Pancreas (tissue), 10 donors: Measurements from ENCODE around the gene PLG. TPM values are rescaled to one million over a fixed set of nuclear protein-coding genes. Genes with fewer than 3 reads are reported as not detected.

Experiments
- ATAC-seq, 4 donors: fragments of 200-7000 bp; cut with Tn5 transposase; one replicate each; pipeline versions ENCODE4 v1.8.0 to v1.9.1; 2020; ENCODE audit warnings: mild to moderate bottlenecking in 4 of 4, moderate library complexity in 4 of 4
- DNase-seq, 6 donors: peaks; one replicate each; pipeline ENCODE4 v3.0.0-alpha.2; 2020
- FAIRE-seq: peaks from 2 replicates; lab custom pipeline; 2012; peaks lifted over from hg19 to GRCh38; lab: Jason Lieb, UNC
- H3K27ac ChIP-seq, 4 donors: fragments of 200-600 bp; sonication (generic); 1 replicate in 3 of 4; 2 replicates in 1 of 4; pipeline versions ENCODE4 v1.5.0 to v1.8.0; 2020
- H3K27me3 ChIP-seq, 4 donors: fragments of 200-600 bp; one replicate each; pipeline ENCODE4 v1.8.0; 2021
- H3K36me3 ChIP-seq, 3 donors: fragments of 200-600 bp; sonication (generic) in 1 of 3; one replicate each; pipeline versions ENCODE4 v1.5.0 to v1.8.0; 2020 to 2021
- H3K4me1 ChIP-seq, 3 donors: fragments of 200-600 bp; one replicate each; pipeline ENCODE4 v1.8.0; 2021
- H3K4me3 ChIP-seq, 4 donors: fragments of 200-600 bp; sonication (generic) in 2 of 4; one replicate each; pipeline versions ENCODE4 v1.5.0 to v1.8.0; 2020 to 2021
- H3K9me3 ChIP-seq, 4 donors: fragments of 200-600 bp; one replicate each; pipeline ENCODE4 v1.8.0; 2021
- CTCF ChIP-seq, 4 donors: fragments of 200-600 bp; sonication (generic) in 3 of 4; IDR thresholded peaks; one replicate each; pipeline versions ENCODE4 v1.5.0 to v1.8.0; 2021; ENCODE audit warnings: antibody characterized with exemption in 4 of 4
- WGBS, 2 donors: extraction: QIAGEN DNeasy Blood & Tissue Kit; methylation state at CpG; one replicate each; pipeline ENCODE4 v1.1.7; 2013; 5-methylcytosine and 5-hydroxymethylcytosine counted together
- intact Hi-C, 3 donors: fragments of 100-400 bp; cut with DNase I; formaldehyde crosslinking; loops; one replicate each; pipeline versions ENCODE4 v1.11.1 to v1.14.2; 2022
- polyA plus RNA-seq, 2 donors: library from polyadenylated mRNA; stranded (reverse); fragments of 200-250 nt; gene quantifications; one replicate each; pipeline ENCODE4 v1.2.3, GENCODE V29; 2013
- total RNA-seq, 6 donors: library from RNA; stranded (reverse); fragmentation: NEBNext Ultra II Directional in 4 of 6; extraction: Animal tissue kit (Norgen Biotek cat#: 25700) in 4 of 6; gene quantifications; one replicate each; pipeline versions ENCODE4 v1.2.1 to v1.2.4, GENCODE V29; 2021 to 2023
- donor health status: healthy with polysubstance abuse.
- donor health status: DM: no; HTN: no; CAD: no; lungs with moderate emphysema.
- donor health status: DM: no; HTN: no; CAD: no.
- donor health status: control.
- donor health status: control.
- donor health status: Bipolar disorder and iron deficiency.
- donor health status: DM: yes; HTN: yes; CAD: no.
- donor health status: DM: no; HTN: no; CAD: no.
- donor health status: DM: no; HTN: no; CAD: no.
- donor health status: DM: yes; HTN: yes; CAD: no.

Gene PLG
- total and polyA plus RNA-seq, 8 donors, result 0.02 to 1.8 (median 0.21) TPM; not detected in 5

GRCh38 chr6:160714731-160715316 is 12.8 kb downstream of the PLG start:
- WGBS, 2 donors, result 72 to 81% methylated on average over 5 of the region's 5 CpGs
- Histone ChIP-seq H3K27ac (no peak overlapping the region), H3K27me3 (no peaks in the 10 kb centered on the region), H3K4me3 (no peak overlapping the region), H3K36me3 (no peaks in the 10 kb centered on the region), H3K9me3 (no peaks in the 10 kb centered on the region), H3K4me1 (no peaks in the 10 kb centered on the region)
- intact Hi-C loops, result no loop called here
- TF ChIP-seq CTCF (IDR thresholded peaks at IDR 0.05), result no peak
- FAIRE-seq (no peak), DNase-seq (no peak), ATAC-seq (no peak)

GRCh38 chr6:160730911-160731310 is 28.9 kb downstream of the PLG start:
- ATAC-seq (no peak), FAIRE-seq (no peak), DNase-seq (no peak)
- intact Hi-C loops, result loop anchor here (5.0 to 10.0 kb wide), 2 partner anchors 644 to 646 kb away; no protein-coding TSS in a partner anchor
- 31 to 36% methylated on average over 6 of the region's 6 CpGs for WGBS, 2 donors
- peak in 1 of 4 donors; percentile 8 for TF ChIP-seq CTCF (IDR thresholded peaks at IDR 0.05)
- Histone ChIP-seq H3K9me3 (no peaks in the 10 kb centered on the region), H3K27me3 (no peaks in the 10 kb centered on the region), H3K36me3 (no peaks in the 10 kb centered on the region), H3K27ac (no peak overlapping the region), H3K4me3 (no peak overlapping the region), H3K4me1 (no peaks in the 10 kb centered on the region)

DNA sequence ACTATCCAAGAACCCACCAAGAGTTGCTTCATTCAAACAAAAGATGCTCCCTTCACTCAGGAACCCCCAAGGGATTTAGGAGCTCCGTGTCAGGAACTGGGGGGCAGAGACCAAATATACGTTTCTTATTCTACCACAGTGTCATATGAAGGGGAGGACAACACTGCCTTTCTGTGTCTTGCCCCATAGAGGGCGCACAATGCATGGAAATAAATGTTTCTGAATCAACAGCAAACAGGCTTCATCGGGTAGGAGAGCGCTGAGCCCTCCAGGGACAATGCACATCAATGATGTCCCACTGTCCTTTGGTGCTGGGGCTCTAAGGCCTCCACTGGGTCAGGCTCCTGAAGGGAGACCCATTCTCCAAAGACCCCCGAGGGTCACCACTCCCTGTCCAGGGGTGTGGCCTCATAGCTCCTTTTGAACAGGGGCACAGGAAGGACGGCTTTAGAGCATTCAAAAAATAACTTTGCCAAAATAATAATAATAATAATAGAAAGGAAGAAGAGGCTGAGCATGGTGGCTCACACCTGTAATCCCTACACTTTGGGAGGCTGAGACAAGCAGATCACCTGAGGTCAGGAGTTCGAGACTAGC is 31.1 kb downstream of the PLG start:
- no peak overlapping the region for H3K27ac ChIP-seq
- H3K36me3 ChIP-seq, result no peaks in the 10 kb centered on the region
- intact Hi-C loops, result loop anchor here (5.0 to 10.0 kb wide), 2 partner anchors 642 to 644 kb away; no protein-coding TSS in a partner anchor
- ATAC-seq (peak; percentile 70 to 96 (median 92)), FAIRE-seq (no peak), DNase-seq (peak in 4 of 6 donors; percentile 16 to 58 (median 22))
- H3K4me1 ChIP-seq, result no peaks in the 10 kb centered on the region
- WGBS, 2 donors, result 24 to 30% methylated on average over 8 of the region's 8 CpGs
- no peaks in the 10 kb centered on the region for H3K27me3 ChIP-seq
- no peak overlapping the region for H3K4me3 ChIP-seq
- H3K9me3 ChIP-seq, result no peaks in the 10 kb centered on the region
- peak in 3 of 4 donors; percentile 61 to 68 (median 62) for TF ChIP-seq CTCF (IDR thresholded peaks at IDR 0.05)

- no peak for DNase-seq
- Histone ChIP-seq H3K27ac (no peak overlapping the region), H3K27me3 (no peaks in the 10 kb centered on the region), H3K4me1 (no peaks in the 10 kb centered on the region), H3K4me3 (no peak overlapping the region), H3K9me3 (no peaks in the 10 kb centered on the region), H3K36me3 (no peaks in the 10 kb centered on the region)
- no peak for FAIRE-seq
- no peak for ATAC-seq
- 62 to 67% methylated on average over 1 of the region's 1 CpG for whole genome bisulfite sequencing, 2 donors
- TF ChIP-seq CTCF (IDR thresholded peaks at IDR 0.05), result no peak
- intact Hi-C loops, result loop anchor here (5.0 to 10.0 kb wide), 2 partner anchors 640 to 643 kb away; no protein-coding TSS in a partner anchor
Observed at GRCh38 chr6:160734627-160735026, 32.6 kb downstream of the PLG start.

DNA sequence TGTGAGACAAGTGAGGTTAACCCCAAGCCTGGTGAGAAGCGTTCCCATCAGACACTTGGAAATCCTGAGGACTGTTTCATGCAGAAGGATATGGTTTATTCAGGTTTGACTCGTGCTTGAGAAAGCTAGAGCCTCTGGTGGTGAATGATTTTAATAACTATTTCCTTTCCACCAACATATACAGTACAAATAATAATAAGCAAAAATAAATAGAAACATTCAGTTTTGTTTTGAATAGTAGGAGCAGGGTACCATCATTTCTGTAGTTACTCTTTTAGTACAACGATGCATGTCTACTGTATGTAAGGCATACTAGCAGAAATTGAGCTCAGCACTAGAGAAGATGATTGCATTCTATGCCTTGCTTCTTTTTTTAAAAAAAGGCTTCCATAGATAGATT is 33.5 kb downstream of the PLG start:
- WGBS, 2 donors, result 54% methylated on average over 3 of the region's 3 CpGs
- Histone ChIP-seq H3K4me1 (no peaks in the 10 kb centered on the region), H3K27ac (no peak overlapping the region), H3K36me3 (no peaks in the 10 kb centered on the region), H3K4me3 (no peak overlapping the region), H3K9me3 (no peaks in the 10 kb centered on the region), H3K27me3 (no peaks in the 10 kb centered on the region)
- intact Hi-C loops, result loop anchor here in 2 of 3 donors (10.0 kb wide), 1 partner anchor 639 kb away; no protein-coding TSS in a partner anchor
- DNase-seq (no peak), FAIRE-seq (no peak), ATAC-seq (no peak)
- no peak for TF ChIP-seq CTCF (IDR thresholded peaks at IDR 0.05)
